ENCODE data around the gene FCN1.

DNA sequence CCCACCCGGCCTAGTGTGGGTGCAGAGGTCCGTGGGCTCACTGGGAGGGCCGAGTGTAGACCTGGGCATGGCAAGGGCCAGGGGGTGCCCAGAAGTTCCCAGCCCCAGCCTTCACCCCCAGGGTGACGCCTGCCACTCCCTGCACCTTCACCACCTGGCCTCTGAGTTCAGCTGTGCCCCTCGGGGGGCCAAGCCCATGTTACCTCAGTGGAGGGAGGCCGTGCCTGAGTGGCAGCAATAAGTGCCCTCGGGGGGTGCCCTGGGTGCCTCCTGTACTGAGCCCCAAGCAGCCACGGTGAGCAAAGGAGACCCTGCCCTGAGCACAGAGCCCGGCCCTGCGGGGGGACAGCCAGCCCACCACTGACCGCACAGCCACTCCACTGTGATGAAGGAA lies 47.4 kb downstream of the FCN1 start:
- TF ChIP-seq EP300 (IDR thresholded peaks at IDR 0.05) = no peak
- TF ChIP-seq, protein P1, sequence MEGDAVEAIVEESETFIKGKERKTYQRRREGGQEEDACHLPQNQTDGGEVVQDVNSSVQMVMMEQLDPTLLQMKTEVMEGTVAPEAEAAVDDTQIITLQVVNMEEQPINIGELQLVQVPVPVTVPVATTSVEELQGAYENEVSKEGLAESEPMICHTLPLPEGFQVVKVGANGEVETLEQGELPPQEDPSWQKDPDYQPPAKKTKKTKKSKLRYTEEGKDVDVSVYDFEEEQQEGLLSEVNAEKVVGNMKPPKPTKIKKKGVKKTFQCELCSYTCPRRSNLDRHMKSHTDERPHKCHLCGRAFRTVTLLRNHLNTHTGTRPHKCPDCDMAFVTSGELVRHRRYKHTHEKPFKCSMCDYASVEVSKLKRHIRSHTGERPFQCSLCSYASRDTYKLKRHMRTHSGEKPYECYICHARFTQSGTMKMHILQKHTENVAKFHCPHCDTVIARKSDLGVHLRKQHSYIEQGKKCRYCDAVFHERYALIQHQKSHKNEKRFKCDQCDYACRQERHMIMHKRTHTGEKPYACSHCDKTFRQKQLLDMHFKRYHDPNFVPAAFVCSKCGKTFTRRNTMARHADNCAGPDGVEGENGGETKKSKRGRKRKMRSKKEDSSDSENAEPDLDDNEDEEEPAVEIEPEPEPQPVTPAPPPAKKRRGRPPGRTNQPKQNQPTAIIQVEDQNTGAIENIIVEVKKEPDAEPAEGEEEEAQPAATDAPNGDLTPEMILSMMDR (IDR thresholded peaks at IDR 0.05) = no peak
- TF ChIP-seq POLR2A (IDR thresholded peaks at IDR 0.05) = no peak
- TF ChIP-seq POLR2AphosphoS5 (IDR thresholded peaks at IDR 0.05) = no peak
